B cell (primary cell): ENCODE measurements around the gene NBL1. TPM values are rescaled to one million over a fixed set of nuclear protein-coding genes. Genes with fewer than 3 reads are reported as not detected.

ENCODE experiments used
- ATAC-seq: fragments of 200-7000 bp; cut with Tn5 transposase; one replicate; pipeline ENCODE4 v1.10.0; 2021; ENCODE audit warnings: low read depth, mild to moderate bottlenecking, moderate number of reproducible peaks, moderate library complexity
- CTCF ChIA-PET: fragments of 350-600 bp; sonication (Branson Sonifier 250); formaldehyde crosslinking; loops from one replicate; lab custom pipeline; 2021; ENCODE audit warnings: antibody characterized with exemption, inconsistent platforms; lab: Charles Lee
- POLR2A ChIA-PET: fragments of 350-600 bp; sonication (Branson Sonifier 250); formaldehyde crosslinking; loops from one replicate; lab custom pipeline; 2021; ENCODE audit warnings: antibody characterized with exemption; lab: Charles Lee
- DNase-seq: peaks from one replicate; pipeline ENCODE4 v3.0.0; 2013
- H2AFZ ChIP-seq: 2 replicates; pipeline ENCODE4 v1.6.1; 2012; ENCODE audit warnings: mild to moderate bottlenecking, low read depth, low read length; ENCODE audit not compliant: insufficient read depth, poor library complexity, severe bottlenecking
- H3K27ac ChIP-seq, 2 donors: 1 replicate in 1 of 2; 2 replicates in 1 of 2; pipeline ENCODE4 v1.5.1; 2012 to 2013; ENCODE audit warnings: low read length in 2 of 2, mild to moderate bottlenecking in 2 of 2, moderate library complexity in 1 of 2
- H3K27me3 ChIP-seq, 4 experiments: fragments of 200-600 bp in 1 of 4; sonication (generic) in 1 of 4; replicated peaks in 1 of 4; 1 replicate in 2 of 4; 2 replicates in 2 of 4; pipeline versions ENCODE4 v1.6.1 to v1.7.0; 2013 to 2016; ENCODE audit warnings: low read length in 3 of 4, mild to moderate bottlenecking in 2 of 4, mixed read lengths in 1 of 4, moderate library complexity in 1 of 4; ENCODE audit not compliant: insufficient read depth in 4 of 4, control insufficient read depth in 3 of 4; ENCODE audit errors: control extremely low read depth in 1 of 4
- H3K36me3 ChIP-seq, 2 experiments: replicated peaks in 1 of 2; 1 replicate in 1 of 2; 2 replicates in 1 of 2; pipeline versions ENCODE4 v1.6.1 to v1.7.1; 2013; ENCODE audit warnings: low read length in 1 of 2; ENCODE audit not compliant: insufficient read depth in 2 of 2, control insufficient read depth in 1 of 2; ENCODE audit errors: control extremely low read depth in 1 of 2, extremely low read depth in 1 of 2
- H3K4me1 ChIP-seq, 2 donors: fragments of 200-600 bp in 1 of 2; sonication (generic) in 1 of 2; 1 replicate in 1 of 2; 2 replicates in 1 of 2; pipeline versions ENCODE4 v1.5.1 to v1.6.1; 2013 to 2017; ENCODE audit warnings: low read length in 2 of 2; ENCODE audit not compliant: control insufficient read depth in 2 of 2, insufficient read depth in 2 of 2
- H3K4me2 ChIP-seq: replicated peaks from 2 replicates; pipeline ENCODE3; 2012; ENCODE audit warnings: mild to moderate bottlenecking, low read depth, low read length; ENCODE audit not compliant: poor library complexity, severe bottlenecking
- H3K4me3 ChIP-seq, 5 experiments: fragments of 200-600 bp in 1 of 5; sonication (generic) in 1 of 5; 1 replicate in 3 of 5; 2 replicates in 2 of 5; pipeline versions ENCODE4 v1.5.1 to v1.7.0; 2011 to 2016; ENCODE audit warnings: low read length in 4 of 5, mild to moderate bottlenecking in 4 of 5, low read depth in 2 of 5, control low read depth in 1 of 5, moderate library complexity in 1 of 5; ENCODE audit not compliant: insufficient read depth in 1 of 5; ENCODE audit errors: control extremely low read depth in 1 of 5, extremely low read depth in 1 of 5
- H3K79me2 ChIP-seq: fragments of 200-600 bp; sonication (generic); one replicate; pipeline ENCODE4 v1.6.0; 2016; ENCODE audit warnings: low read length; ENCODE audit not compliant: control insufficient read depth, insufficient read depth
- H3K9ac ChIP-seq: fragments of 200-600 bp; sonication (generic); 2 replicates; pipeline ENCODE4 v1.6.1; 2017; ENCODE audit warnings: mild to moderate bottlenecking, low read length, moderate library complexity
- H3K9me3 ChIP-seq, 3 donors: one replicate each; pipeline versions ENCODE4 v1.6.1 to v1.7.1; 2013; ENCODE audit warnings: low read length in 2 of 3; ENCODE audit not compliant: control insufficient read depth in 2 of 3, insufficient read depth in 1 of 3; ENCODE audit errors: control extremely low read depth in 1 of 3
- H4K20me1 ChIP-seq: 2 replicates; pipeline ENCODE4 v1.6.0; 2012; ENCODE audit warnings: mild to moderate bottlenecking, low read length; ENCODE audit not compliant: insufficient read depth, control insufficient read depth, poor library complexity, severe bottlenecking
- H3K27ac Mint-ChIP-seq: one replicate; pipeline ENCODE4 v1.8.0; 2021; ENCODE audit warnings: mixed read lengths
- H3K27me3 Mint-ChIP-seq: one replicate; pipeline ENCODE4 v1.8.0; 2021; ENCODE audit warnings: mixed read lengths
- H3K4me1 Mint-ChIP-seq: one replicate; pipeline ENCODE4 v1.8.0; 2021; ENCODE audit warnings: mixed read lengths
- H3K4me3 Mint-ChIP-seq: one replicate; pipeline ENCODE4 v1.8.0; 2021; ENCODE audit warnings: mixed read lengths
- H3K9me3 Mint-ChIP-seq: one replicate; pipeline ENCODE4 v1.8.0; 2022; ENCODE audit warnings: mixed read lengths; ENCODE audit not compliant: insufficient read depth
- EZH2 ChIP-seq: IDR thresholded peaks from 2 replicates; pipeline ENCODE4 v1.6.1; 2012; ENCODE audit warnings: borderline replicate concordance, low read depth, mild to moderate bottlenecking, moderate library complexity, low read length; ENCODE audit not compliant: insufficient read depth, poor library complexity, severe bottlenecking
- WGBS: methylation state at CpG from one replicate; pipeline ENCODE4 v1.1.5; 2013; ENCODE audit warnings: missing lambda C conversion rate; ENCODE audit not compliant: insufficient coverage; 5-methylcytosine and 5-hydroxymethylcytosine counted together
- intact Hi-C: fragments of 100-400 bp; cut with micrococcal nuclease; formaldehyde crosslinking; loops from one replicate; pipeline ENCODE4 v1.10.0; 2022
- polyA plus RNA-seq: library from polyadenylated mRNA; depleted of rRNA; stranded (reverse); fragments of >200 nt; gene quantifications from 2 replicates; pipeline ENCODE4 v1.2.3, GENCODE V29; 2012
- total RNA-seq, 2 donors: library from RNA; stranded (reverse); fragments of 120-200 nt in 1 of 2; gene quantifications; 1 replicate in 1 of 2; 2 replicates in 1 of 2; pipeline versions ENCODE4 v1.2.3 to v1.2.4, GENCODE V29; 2013 to 2022
- TF ChIP-seq, protein P1 (sequence below): fragments of 200-600 bp; IDR thresholded peaks from one replicate; pipeline ENCODE4 v1.8.0; 2022; ENCODE audit warnings: antibody characterized with exemption, mild to moderate bottlenecking

The NBL1 gene
- total and polyA plus RNA-seq, 2 donors (not counting 1 experiment from before 2014, with no cell fraction given): 0.74 to 0.97 TPM

DNA sequence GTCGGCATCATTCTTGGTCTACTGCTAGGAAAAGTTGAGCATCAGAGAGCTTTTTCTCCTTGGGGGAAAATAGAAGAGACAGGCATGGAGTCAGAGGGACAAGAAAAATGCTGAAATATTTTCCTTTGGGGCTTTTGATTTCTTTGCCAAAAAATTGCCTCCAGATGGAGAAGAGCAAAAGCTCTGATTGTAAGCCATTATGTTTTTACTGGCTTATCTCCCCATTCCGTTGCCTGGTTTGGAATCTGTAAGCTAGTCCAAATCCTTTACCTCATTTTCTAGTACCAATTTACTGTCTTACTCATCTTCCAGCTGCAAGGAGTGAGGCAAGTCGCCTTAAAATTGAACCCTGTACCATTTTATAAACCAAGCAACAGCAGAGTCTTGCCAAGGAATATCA, 23.3 kb upstream of the NBL1 start:
- WGBS: 100% methylated on average over 2 of the region's 3 CpGs
- H3K4me2 ChIP-seq: no peak overlapping the region
- H3K4me1 ChIP-seq: no peaks in the 10 kb centered on the region
- no peak overlapping the region for H3K9ac ChIP-seq
- peaks cover 10 to 41% of the 10 kb centered on the region in 2 experiments for H3K36me3 ChIP-seq
- intact Hi-C loops: no loop called here
- Mint-ChIP-seq H3K4me3 (no peak overlapping the region), H3K27me3 (no peaks in the 10 kb centered on the region), H3K27ac (no peak overlapping the region), H3K9me3 (no peaks in the 10 kb centered on the region), H3K4me1 (no peaks in the 10 kb centered on the region)
- ChIA-PET POLR2A (no interaction called here), CTCF (no interaction called here)
- H3K4me3 ChIP-seq: no peak overlapping the region
- H2AFZ ChIP-seq: no peak overlapping the region
- H3K79me2 ChIP-seq: peaks cover 35% of the 10 kb centered on the region
- DNase-seq: no peak
- H4K20me1 ChIP-seq: peaks cover 34% of the 10 kb centered on the region
- ATAC-seq: no peak
- H3K27me3 ChIP-seq: no peaks in the 10 kb centered on the region
- TF ChIP-seq, protein P1, sequence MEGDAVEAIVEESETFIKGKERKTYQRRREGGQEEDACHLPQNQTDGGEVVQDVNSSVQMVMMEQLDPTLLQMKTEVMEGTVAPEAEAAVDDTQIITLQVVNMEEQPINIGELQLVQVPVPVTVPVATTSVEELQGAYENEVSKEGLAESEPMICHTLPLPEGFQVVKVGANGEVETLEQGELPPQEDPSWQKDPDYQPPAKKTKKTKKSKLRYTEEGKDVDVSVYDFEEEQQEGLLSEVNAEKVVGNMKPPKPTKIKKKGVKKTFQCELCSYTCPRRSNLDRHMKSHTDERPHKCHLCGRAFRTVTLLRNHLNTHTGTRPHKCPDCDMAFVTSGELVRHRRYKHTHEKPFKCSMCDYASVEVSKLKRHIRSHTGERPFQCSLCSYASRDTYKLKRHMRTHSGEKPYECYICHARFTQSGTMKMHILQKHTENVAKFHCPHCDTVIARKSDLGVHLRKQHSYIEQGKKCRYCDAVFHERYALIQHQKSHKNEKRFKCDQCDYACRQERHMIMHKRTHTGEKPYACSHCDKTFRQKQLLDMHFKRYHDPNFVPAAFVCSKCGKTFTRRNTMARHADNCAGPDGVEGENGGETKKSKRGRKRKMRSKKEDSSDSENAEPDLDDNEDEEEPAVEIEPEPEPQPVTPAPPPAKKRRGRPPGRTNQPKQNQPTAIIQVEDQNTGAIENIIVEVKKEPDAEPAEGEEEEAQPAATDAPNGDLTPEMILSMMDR: no peak
- no peak for TF ChIP-seq EZH2
- H3K9me3 ChIP-seq: no peaks in the 10 kb centered on the region
- H3K27ac ChIP-seq: no peak overlapping the region

GRCh38 chr1:19621274-19621950, 22.7 kb upstream of the NBL1 start:
- WGBS: 100% methylated on average over 1 of the region's 4 CpGs
- no peaks in the 10 kb centered on the region for H3K4me1 Mint-ChIP-seq
- no peak overlapping the region for H3K27ac Mint-ChIP-seq
- Histone ChIP-seq H3K4me2 (no peak overlapping the region), H3K9ac (no peak overlapping the region), H3K9me3 (no peaks in the 10 kb centered on the region), H3K4me3 (no peak overlapping the region), H2AFZ (no peak overlapping the region), H3K4me1 (no peaks in the 10 kb centered on the region), H4K20me1 (peaks cover 34% of the 10 kb centered on the region), H3K36me3 (peaks cover 14 to 41% of the 10 kb centered on the region in 2 experiments), H3K27ac (no peak overlapping the region), H3K79me2 (peaks cover 35% of the 10 kb centered on the region), H3K27me3 (no peaks in the 10 kb centered on the region)
- ChIA-PET CTCF (no interaction called here), POLR2A (no interaction called here)
- no peaks in the 10 kb centered on the region for H3K27me3 Mint-ChIP-seq
- DNase-seq (no peak), ATAC-seq (no peak)
- TF ChIP-seq, protein P1: no peak
- TF ChIP-seq EZH2: no peak
- no peak overlapping the region for H3K4me3 Mint-ChIP-seq
- H3K9me3 Mint-ChIP-seq: no peaks in the 10 kb centered on the region
- intact Hi-C loops: no loop called here
